Smooth muscle cell (in vitro differentiated cells): ENCODE data around the gene AP2S1. TPM values are rescaled to one million over a fixed set of nuclear protein-coding genes. Genes with fewer than 3 reads are reported as not detected.

Experiments used
- DNase-seq: peaks from one replicate; lab custom pipeline; 2025; ENCODE audit not compliant: unreplicated experiment; lab: John Stamatoyannopoulos, UW
- H2AFZ ChIP-seq: fragments of 200-600 bp; sonication (generic); 2 replicates; pipeline ENCODE4 v1.6.0; 2016; ENCODE audit warnings: antibody characterized with exemption, low read depth, mild to moderate bottlenecking
- H3F3A ChIP-seq: fragments of 200-600 bp; sonication (generic); 2 replicates; pipeline ENCODE4 v1.6.0; 2017; ENCODE audit warnings: antibody characterized with exemption, low read depth
- H3K27ac ChIP-seq: fragments of 200-600 bp; sonication (generic); 2 replicates; pipeline ENCODE4 v1.5.1; 2016; ENCODE audit warnings: low read depth, mild to moderate bottlenecking
- H3K27me3 ChIP-seq: fragments of 200-600 bp; sonication (generic); 2 replicates; pipeline ENCODE4 v1.6.1; 2016; ENCODE audit warnings: low read depth, mild to moderate bottlenecking
- H3K36me3 ChIP-seq: fragments of 200-600 bp; sonication (generic); 2 replicates; pipeline ENCODE4 v1.5.1; 2016; ENCODE audit warnings: low read depth
- H3K4me1 ChIP-seq: fragments of 200-600 bp; sonication (generic); 2 replicates; pipeline ENCODE4 v1.5.1; 2016; ENCODE audit warnings: low read depth
- H3K4me2 ChIP-seq: fragments of 200-600 bp; sonication (generic); 2 replicates; pipeline ENCODE4 v1.6.0; 2016; ENCODE audit warnings: mild to moderate bottlenecking
- H3K4me3 ChIP-seq: fragments of 200-600 bp; sonication (generic); 2 replicates; pipeline ENCODE4 v1.5.1; 2016; ENCODE audit warnings: mild to moderate bottlenecking
- H3K79me2 ChIP-seq: fragments of 200-600 bp; sonication (generic); 2 replicates; pipeline ENCODE4 v1.6.0; 2016; ENCODE audit warnings: low read depth, mild to moderate bottlenecking
- H3K9ac ChIP-seq: fragments of 200-600 bp; sonication (generic); 2 replicates; pipeline ENCODE4 v1.6.0; 2016; ENCODE audit warnings: low read depth
- H3K9me3 ChIP-seq: fragments of 200-600 bp; sonication (generic); replicated peaks from 2 replicates; pipeline ENCODE4 v1.5.1; 2016; ENCODE audit warnings: low read depth
- H4K20me1 ChIP-seq: fragments of 200-600 bp; sonication (generic); 2 replicates; pipeline ENCODE4 v1.6.0; 2016; ENCODE audit warnings: low read depth
- CTCF ChIP-seq: fragments of 200-600 bp; sonication (generic); IDR thresholded peaks from 2 replicates; pipeline ENCODE4 v1.5.1; 2017; ENCODE audit warnings: borderline replicate concordance, mild to moderate bottlenecking, antibody characterized with exemption; ENCODE audit not compliant: insufficient read depth, poor library complexity, severe bottlenecking
- WGBS: methylation state at CpG from one replicate; pipeline ENCODE4 v1.1.7; 2016; ENCODE audit warnings: low lambda C conversion rate; 5-methylcytosine and 5-hydroxymethylcytosine counted together
- polyA plus RNA-seq: library from polyadenylated mRNA; unstranded; fragments of >200 nt; fragmentation: Nextera tagmentation; extraction: Ambion mirVana; gene quantifications from 2 replicates; pipeline ENCODE4 v1.2.1, GENCODE V29; 2016
- total RNA-seq: library from RNA; depleted of rRNA; stranded (reverse); fragments of >200 nt; gene quantifications from 2 replicates; pipeline ENCODE4 v1.2.3, GENCODE V29; 2014

Gene AP2S1
- total and polyA plus RNA-seq, 2 experiments from 2014 or later, result 204 to 488 TPM

- Histone ChIP-seq H3F3A (peaks cover 24% of the 10 kb centered on the region), H3K4me1 (peaks cover 10% of the 10 kb centered on the region), H2AFZ (no peak overlapping the region), H3K4me3 (no peak overlapping the region), H3K79me2 (peaks cover 85% of the 10 kb centered on the region), H3K9me3 (no peaks in the 10 kb centered on the region), H3K27ac (peak overlapping the region; percentile 32), H3K9ac (no peak overlapping the region), H3K27me3 (no peaks in the 10 kb centered on the region), H3K4me2 (peak overlapping the region; percentile 12), H4K20me1 (peaks cover 77% of the 10 kb centered on the region), H3K36me3 (no peaks in the 10 kb centered on the region)
- TF ChIP-seq CTCF, result no peak
- WGBS, result 87% methylated on average over 4 of the region's 4 CpGs
- DNase-seq, result no peak
Measured at GRCh38 chr19:46882034-46882433, 31.4 kb upstream of the AP2S1 start.

GRCh38 chr19:46881092-46881491, 30.4 kb upstream of the AP2S1 start:
- Histone ChIP-seq H3K4me1 (peaks cover 10% of the 10 kb centered on the region), H4K20me1 (peaks cover 82% of the 10 kb centered on the region), H3K36me3 (no peaks in the 10 kb centered on the region), H3K79me2 (peaks cover 83% of the 10 kb centered on the region), H3K9ac (no peak overlapping the region), H3K4me3 (no peak overlapping the region), H2AFZ (no peak overlapping the region), H3K9me3 (no peaks in the 10 kb centered on the region), H3F3A (peaks cover 24% of the 10 kb centered on the region), H3K27me3 (no peaks in the 10 kb centered on the region), H3K4me2 (no peak overlapping the region), H3K27ac (no peak overlapping the region)
- no peak for TF ChIP-seq CTCF
- DNase-seq, result no peak
- 92% methylated on average over 4 of the region's 4 CpGs for WGBS

GRCh38 chr19:46880431-46880830, 29.8 kb upstream of the AP2S1 start:
- Histone ChIP-seq H3K9ac (no peak overlapping the region), H3K36me3 (no peaks in the 10 kb centered on the region), H3F3A (peaks cover 24% of the 10 kb centered on the region), H3K79me2 (peaks cover 81% of the 10 kb centered on the region), H3K4me3 (no peak overlapping the region), H2AFZ (no peak overlapping the region), H3K27me3 (no peaks in the 10 kb centered on the region), H3K9me3 (no peaks in the 10 kb centered on the region), H3K4me1 (peaks cover 10% of the 10 kb centered on the region), H4K20me1 (peaks cover 82% of the 10 kb centered on the region), H3K27ac (no peak overlapping the region), H3K4me2 (no peak overlapping the region)
- TF ChIP-seq CTCF, result no peak
- 100% methylated on average over 1 of the region's 1 CpG for WGBS
- DNase-seq, result no peak

- H3K9me3 ChIP-seq, result no peaks in the 10 kb centered on the region
- H3K4me3 ChIP-seq, result no peak overlapping the region
- H3K27me3 ChIP-seq, result no peaks in the 10 kb centered on the region
- H3K79me2 ChIP-seq, result peaks cover 76% of the 10 kb centered on the region
- H3K4me2 ChIP-seq, result peak overlapping the region; percentile 25
- no peaks in the 10 kb centered on the region for H3K36me3 ChIP-seq
- H4K20me1 ChIP-seq, result peaks cover 82% of the 10 kb centered on the region
- WGBS, result 27% methylated on average over 9 of the region's 9 CpGs
- no peak overlapping the region for H3K9ac ChIP-seq
- H3F3A ChIP-seq, result peaks cover 24% of the 10 kb centered on the region
- DNase-seq, result no peak
- peak overlapping the region; percentile 82 for H3K27ac ChIP-seq
- H3K4me1 ChIP-seq, result peaks cover 14% of the 10 kb centered on the region
- TF ChIP-seq CTCF, result no peak
- no peak overlapping the region for H2AFZ ChIP-seq
Measured at GRCh38 chr19:46878613-46879375, 28.1 kb upstream of the AP2S1 start.
